Heart left ventricle (tissue), 13 donors: ENCODE measurements around the gene FAM98B.

Experiments
- CTCF ChIP-seq, 12 donors: fragments of 200-600 bp; sonication (generic) in 4 of 12; IDR thresholded peaks; one replicate each; pipeline versions ENCODE4 v1.5.0 to v1.8.0; 2018 to 2022; ENCODE audit warnings: antibody characterized with exemption in 12 of 12, mild to moderate bottlenecking in 5 of 12
- POLR2A ChIP-seq, 2 donors: fragments of 450-650 bp; IDR thresholded peaks; one replicate each; pipeline ENCODE4 v1.6.1; 2017; ENCODE audit warnings: antibody characterized with exemption in 2 of 2, mild to moderate bottlenecking in 2 of 2, moderate library complexity in 2 of 2
- donor health status: ischemic (EF 13 %, LVEDD 7.1; RV severe dilation, severe dysfunction).
- donor health status: DM: no; HTN: yes; CAD: no.
- donor health status: DM: no; HTN: no; CAD: no.
- donor health status: ischemic (EF 25% LVEDD 6.9; RV normal size, moderate dysfunction).
- donor health status: ischemic (EF 25% LVEDD 5.7; RV mildly dilated, moderate dysfunction).
- donor health status: ischemic (EF 35%, LVEDD 5.7; RV mildly dilated, moderate dysfunction).
- donor health status: nonischemic (EF 11% LVEDD 7.7; RV severe dilation, severe dysfunction).
- donor health status: DM: yes; HTN: yes; CAD: no.
- donor health status: PGD.
- donor health status: ischemic (EF 29% LVEDD 5.4; RV normal size, mild dysfunction).
- donor health status: nonischemic (EF 23%, LVEDD 6.1; RV moderate dilation, normal function).

DNA sequence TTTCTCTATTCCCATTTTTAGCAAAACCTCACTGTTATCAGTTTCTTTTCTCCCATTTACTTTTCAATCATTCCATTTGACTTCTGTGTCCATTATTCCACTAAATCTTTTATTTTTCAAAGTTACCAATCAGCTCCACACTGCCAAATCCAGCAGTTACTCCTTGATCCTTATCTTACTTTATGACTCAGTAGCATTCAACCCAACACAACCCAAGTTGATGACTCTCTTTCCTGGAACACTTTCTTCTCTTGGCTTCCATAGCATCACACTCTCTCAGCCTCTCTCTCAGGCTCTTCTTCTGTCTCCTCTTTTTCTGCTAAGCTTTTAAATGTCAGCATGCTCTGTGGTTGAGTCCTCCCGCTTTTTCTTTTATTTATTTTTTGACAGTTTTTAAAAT lies 74.4 kb downstream of the FAM98B start:
- TF ChIP-seq CTCF (IDR thresholded peaks at IDR 0.05) (no peak), POLR2A (IDR thresholded peaks at IDR 0.05) (no peak)
